Right lobe of liver (tissue), 4 donors: ENCODE data around the gene GDF2.

Experiments used
- CTCF ChIP-seq, 4 donors: fragments of 200-600 bp in 3 of 4; fragments of 450-650 bp in 1 of 4; IDR thresholded peaks; one replicate each; pipeline versions ENCODE4 v1.5.1 to v1.8.0; 2016 to 2022; ENCODE audit warnings: antibody characterized with exemption in 4 of 4, mild to moderate bottlenecking in 2 of 4
- POLR2A ChIP-seq: fragments of 450-650 bp; IDR thresholded peaks from one replicate; pipeline ENCODE4 v1.6.1; 2017; ENCODE audit warnings: antibody characterized with exemption, mild to moderate bottlenecking
- donor health status: DM: no; HTN: no; CAD: no.
- donor health status: DM: no; HTN: no; CAD: no.
- donor health status: DM: no; HTN: yes; CAD: no.

GRCh38 chr10:47350671-47351640 is 28.7 kb downstream of the GDF2 start:
- TF ChIP-seq CTCF (IDR thresholded peaks at IDR 0.05) (no peak), POLR2A (no peak)
